Measurements from ENCODE around the gene PBX1. TPM values are rescaled to one million over a fixed set of nuclear protein-coding genes. Genes with fewer than 3 reads are reported as not detected.
"Not testable (repeated sequence)": the region's sequence is repeated elsewhere in the genome, so short reads cannot be mapped to it uniquely, and the experiment has no call there.

The PBX1 gene
- total RNA-seq, 1 donor from 2014 or later = 9.5 TPM

DNA sequence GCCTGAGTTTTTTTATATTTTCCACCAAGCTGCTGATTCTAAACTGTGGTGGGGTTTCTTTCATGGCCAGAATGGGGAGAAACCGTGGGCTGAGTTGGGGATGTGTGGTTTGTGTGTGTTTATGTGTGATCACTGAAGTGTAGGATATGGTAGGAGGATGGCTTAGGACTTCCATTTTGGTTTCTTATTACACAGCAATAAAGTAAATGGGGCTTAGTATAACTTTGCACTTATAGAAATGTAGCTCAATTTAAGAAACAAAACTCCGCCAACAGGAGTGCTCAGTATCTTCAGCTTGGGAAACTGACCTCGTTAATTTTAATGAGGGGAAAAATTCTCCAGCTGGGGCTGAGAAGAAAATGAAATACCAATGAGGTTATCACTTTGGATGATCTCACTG lies 77.8 kb downstream of the PBX1 start:
- no peak for ATAC-seq

DNA sequence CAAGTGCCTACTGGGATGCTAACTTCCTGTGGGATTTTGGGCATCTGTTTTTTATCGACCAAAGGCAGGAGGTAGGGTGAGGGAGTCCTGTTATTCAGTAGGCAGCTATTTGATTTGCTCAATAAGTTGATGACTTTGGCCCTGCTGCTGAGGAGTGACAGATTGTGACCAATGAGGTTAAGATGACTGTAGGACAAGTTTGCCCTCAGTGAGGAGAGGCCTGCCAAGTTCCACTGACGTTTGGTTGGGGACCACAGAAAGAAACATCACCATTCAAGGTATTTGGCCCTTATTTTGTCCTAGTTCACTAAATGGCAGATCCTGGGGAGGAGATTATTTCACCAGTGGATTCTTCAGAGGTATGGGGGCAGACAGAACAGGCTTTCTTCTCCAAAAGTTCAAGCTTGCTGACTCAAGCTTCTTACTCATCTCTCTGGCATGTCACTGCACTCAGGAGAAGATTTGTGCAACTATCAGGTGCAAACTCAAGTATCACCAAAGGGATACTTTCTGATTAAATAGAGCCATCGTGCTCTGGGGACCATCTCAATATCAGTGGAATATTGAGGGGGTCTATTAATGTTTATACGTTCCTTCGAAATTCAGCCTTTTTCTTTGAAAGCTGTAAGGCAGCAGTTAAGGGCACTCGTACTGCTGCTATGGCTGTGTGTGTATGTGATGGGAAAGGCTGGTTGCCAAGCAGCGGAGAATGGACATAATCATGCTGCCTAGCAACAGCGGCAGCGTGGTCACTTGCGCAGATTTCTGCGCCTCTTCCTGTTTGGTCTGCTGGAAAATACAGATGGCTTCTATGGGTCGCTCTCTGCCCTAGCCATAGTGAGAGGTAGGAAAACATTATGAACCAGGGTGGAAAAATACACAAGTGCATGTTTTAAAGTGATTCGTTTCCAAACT lies 78.7 kb downstream of the PBX1 start:
- no peak for DNase-seq (ENCODE audit: low spot score)
- no peak for ATAC-seq

More for the DNA sequence above, 77.8 kb downstream of the PBX1 start:
- DNase-seq (ENCODE audit: low spot score) = no peak

DNA sequence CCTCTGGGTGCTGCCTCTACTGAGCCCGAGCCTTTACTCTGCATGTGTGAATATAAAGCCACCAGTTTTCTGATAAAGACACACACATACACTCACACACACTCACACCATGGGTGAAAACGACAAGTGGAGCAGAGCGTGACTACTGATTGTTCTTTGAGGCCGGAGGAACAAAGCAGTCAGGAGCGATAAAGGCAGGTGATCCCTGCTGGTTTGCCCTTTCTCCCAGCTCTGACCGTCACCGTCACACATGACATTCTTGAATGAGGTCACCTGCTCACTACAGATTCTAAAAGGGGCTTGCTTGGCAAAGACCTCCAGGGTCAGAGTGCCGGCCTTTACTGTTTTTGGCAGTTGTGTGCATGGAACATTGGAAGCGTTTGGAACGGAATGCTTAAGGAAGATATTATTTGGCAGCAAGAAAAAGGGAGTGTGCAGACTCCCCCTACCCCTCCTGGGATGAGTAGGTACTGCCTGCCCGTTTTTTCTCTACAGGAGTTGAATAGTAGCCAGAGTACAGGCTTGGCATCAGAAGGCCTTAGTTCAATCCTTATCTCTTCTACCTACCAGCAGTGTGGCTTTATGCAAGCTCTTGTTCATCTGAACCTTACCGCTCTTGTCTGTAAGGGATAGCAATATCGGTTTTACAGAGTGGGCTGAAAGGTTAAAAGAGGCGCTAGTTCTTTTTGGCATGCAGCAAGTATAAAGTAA lies 79.7 kb downstream of the PBX1 start:
- ATAC-seq (peak; percentile 77), DNase-seq (ENCODE audit: low spot score) (no peak)

DNA sequence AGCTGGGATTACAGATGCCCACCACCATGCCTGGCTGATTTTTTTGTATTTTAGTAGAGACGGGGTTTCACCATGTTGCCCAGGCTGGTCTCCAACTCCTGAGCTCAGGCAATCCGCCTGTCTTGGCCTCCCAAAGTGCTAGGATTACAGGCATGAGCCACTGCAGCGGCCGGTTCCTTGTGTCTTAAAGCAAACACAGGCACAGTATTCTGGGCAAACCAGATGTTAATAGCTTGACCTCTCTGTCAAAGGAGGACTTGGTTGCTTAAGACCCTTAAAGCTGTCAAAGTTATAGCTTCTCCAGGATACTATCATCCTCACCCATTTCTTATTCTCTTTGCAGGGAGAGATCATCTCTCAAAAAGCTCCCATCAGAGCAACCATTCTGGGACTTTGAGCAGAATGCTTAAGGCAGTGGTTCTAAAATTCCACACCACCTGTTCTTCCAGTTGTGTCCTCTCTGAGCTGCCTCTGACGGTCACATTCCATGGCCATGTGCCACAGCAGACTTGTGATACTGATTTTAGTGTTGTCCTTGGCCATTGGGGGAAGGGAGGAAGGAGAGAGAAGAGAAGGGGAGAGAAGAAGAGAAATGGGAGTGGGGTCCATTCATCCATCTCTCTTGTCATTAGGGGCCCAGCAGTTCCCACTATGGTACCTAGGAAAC lies 81.8 kb downstream of the PBX1 start:
- no peak for DNase-seq (ENCODE audit: low spot score)
- ATAC-seq = no peak

DNA sequence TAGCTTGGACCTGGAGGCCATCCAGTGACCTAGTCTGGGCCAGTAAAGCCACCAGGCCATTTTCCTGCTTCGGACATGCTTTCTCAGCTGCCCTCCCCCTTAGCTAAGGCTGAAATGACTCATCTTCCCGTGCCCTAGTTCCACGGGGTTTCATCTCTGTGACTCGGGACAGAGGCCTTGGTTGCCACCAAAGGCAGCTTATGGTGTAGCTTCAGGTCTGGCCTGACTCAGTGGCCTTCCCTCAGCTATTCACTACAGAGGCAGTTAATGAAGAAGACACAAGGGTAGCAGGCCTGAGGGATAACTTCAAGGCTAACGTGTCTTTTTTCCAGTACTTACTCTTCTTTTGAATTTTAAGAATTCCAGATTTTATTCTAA lies 82.4 kb downstream of the PBX1 start:
- ATAC-seq = no peak
- no peak for DNase-seq (ENCODE audit: low spot score)

DNA sequence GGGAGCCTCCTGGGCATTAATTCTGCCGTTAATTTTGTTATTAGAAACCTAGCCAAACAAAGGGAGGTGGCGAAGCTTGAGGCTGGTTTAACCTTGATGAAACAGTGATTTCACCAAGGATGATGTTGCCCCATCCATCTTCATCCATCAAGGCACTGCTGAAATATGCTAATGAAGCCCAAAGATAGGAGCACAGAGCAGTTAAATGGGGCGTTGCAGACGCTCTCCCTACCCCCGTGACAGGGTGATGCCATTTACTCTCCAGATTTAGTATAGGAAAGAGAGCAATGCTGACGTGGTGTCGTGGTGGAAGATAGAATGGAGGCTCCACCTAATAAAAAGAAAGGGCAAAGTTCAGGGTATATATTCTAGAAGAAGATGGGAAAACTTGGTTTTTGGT lies 84.0 kb downstream of the PBX1 start:
- ATAC-seq = no peak
- DNase-seq (ENCODE audit: low spot score) = no peak

DNA sequence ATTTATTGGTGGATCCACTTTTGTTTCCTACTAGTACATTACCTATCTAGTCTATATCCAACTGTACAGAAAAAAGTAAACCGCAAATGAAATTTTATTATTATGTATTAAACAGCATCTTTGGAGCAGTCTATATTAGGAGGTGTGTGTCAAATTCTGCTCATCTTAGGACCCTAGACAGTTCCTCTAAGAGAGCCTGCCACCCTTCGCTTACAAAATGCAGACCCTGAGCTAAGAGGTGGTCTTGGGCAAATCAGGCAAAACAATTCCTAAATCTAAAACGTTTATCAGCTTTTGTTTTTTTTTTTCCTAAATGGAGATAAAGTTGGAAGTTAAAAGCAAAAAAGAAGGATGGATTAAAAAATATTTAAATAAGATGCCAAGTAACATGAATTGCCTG lies 85.3 kb downstream of the PBX1 start:
- DNase-seq (ENCODE audit: low spot score) = no peak
- no peak for ATAC-seq

DNA sequence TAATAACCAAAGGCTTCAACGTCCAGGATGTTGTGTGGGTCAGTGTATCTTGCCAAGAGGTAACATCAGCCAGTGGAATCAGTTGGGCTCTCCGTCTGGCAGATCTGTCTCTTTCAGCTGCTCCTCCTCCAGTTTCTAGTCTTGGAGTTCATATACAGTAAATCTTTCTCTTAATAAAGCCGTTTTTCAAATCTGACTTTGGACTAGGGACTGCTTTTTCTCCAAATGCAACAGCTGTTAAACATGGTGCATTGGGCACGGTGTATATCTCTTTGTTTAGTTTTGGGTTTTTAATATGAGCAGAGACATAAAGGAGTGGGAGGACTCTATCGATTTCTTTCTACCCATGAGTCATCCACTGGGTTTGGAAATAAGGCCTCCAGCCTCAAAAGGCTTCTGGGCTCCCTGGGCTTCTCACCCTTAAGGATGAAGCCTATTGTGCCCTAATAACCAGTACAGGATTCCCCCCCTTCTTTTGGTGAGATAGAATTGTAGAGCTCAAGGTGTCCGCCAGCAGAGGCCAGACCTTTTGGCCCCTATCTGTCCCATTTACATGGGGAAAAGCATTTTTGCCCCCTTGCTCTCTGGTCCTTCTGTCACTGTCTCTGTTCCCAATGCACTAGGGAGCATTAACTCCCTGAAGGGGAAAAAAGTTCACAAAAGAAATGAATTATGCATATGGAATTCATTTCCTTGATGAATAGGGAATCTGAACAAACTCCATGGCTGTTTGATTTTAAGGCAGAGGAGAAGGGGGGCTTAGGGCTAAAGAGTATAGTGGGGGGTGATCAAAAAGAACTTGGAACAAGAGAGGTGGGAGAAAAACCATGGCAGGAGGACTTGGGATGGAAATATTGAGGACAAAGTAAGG lies 86.0 kb downstream of the PBX1 start:
- DNase-seq (ENCODE audit: low spot score) (no peak), ATAC-seq (no peak)

DNA sequence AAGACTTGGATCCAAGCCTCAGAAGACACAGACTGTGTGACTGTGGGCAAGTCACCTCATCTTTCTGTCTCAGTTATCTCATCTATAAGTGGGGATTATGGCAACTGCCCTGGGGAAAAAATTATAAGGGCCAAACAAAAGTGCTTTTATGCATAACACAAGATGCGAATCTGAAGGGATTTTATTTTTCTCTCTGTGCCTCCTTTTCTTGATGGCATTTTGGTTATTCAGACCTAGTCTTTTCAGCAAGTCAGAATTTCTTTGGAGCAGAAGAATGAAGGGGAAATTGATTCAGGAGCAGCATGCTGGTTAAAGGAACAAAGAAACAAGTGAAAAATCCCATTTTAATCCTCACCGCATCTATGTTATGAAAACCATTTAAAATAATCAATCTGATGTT lies 86.9 kb downstream of the PBX1 start:
- no peak for ATAC-seq
- no peak for DNase-seq (ENCODE audit: low spot score)

DNA sequence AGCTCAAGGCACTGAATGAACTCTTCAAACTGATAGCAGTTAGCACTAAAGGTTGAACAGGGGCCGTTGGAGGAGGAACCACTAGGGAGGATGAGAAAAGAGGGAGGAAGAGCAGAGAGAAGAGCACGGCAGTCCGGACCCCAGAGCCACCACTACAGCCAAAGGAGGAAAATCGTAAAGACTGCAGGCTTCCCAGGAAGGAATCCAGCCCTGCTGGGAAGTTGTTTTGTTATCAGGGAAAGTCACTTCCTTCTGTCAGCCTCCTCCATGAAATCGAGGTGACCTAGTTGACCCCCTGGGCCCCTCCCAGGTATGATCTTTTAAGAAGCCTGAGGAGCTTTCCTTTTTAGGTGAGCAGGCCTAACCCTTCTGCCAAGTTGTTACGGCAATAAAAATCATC lies 88.2 kb downstream of the PBX1 start:
- DNase-seq (ENCODE audit: low spot score) = no peak
- ATAC-seq = no peak

DNA sequence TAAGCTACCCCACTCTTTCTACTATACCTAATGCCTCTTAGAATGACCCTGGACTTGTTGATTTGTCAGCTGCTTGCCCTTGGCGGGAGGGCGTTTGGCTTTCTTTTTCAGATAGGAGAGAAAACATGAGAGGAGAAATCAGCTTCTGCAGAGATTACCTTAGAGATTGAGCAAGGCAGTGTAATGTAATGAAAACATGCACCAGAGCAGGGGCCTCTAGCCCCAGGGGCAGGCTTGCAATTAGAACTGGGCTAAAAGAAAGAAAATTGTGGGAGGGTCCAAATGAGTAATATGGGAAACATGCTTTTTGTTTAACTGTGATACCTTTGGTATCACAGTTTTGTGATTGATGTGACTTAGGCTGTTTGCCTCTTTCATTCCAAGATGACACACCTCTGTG lies 89.7 kb downstream of the PBX1 start:
- DNase-seq (ENCODE audit: low spot score) = no peak
- no peak for ATAC-seq

DNA sequence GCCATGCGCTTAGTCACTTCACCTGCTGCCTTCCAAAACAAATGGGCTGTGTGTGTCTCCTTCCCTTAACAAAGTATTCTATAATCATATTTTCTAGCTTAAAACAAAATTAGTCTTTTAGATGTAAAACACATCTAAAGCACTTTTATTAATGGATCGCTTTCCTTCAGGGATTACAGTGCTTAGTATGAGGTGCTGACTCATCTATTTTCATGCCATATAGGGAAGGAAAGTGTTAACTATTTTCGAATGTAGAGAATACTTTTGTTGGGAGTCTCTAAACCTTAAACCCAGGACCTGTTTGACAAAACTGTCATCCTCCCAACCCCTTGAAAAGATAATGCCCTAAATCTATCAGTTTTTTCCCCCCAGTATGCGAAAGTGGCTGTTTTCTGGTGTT lies 90.2 kb downstream of the PBX1 start:
- DNase-seq (ENCODE audit: low spot score) (no peak), ATAC-seq (no peak)

DNA sequence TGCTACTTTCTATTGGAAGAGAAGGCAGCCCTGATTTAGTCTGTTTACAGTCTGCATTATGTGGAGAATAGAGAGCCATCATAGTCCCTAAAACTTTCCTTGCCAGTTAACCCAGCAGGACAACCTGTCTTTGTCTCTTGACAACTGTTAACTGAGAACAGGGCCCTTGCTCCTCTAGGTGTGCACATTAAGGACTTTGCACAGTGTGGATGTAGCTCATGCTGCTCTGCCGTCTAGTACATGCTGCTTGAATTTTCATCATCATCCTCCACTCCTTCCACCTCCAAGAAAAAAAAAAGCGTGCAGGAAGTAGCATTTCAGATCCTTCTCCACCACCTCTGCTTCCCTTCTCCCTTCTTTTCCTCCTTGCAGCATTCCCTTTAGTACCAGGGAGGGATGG lies 91.5 kb downstream of the PBX1 start:
- ATAC-seq (no peak), DNase-seq (ENCODE audit: low spot score) (no peak)

DNA sequence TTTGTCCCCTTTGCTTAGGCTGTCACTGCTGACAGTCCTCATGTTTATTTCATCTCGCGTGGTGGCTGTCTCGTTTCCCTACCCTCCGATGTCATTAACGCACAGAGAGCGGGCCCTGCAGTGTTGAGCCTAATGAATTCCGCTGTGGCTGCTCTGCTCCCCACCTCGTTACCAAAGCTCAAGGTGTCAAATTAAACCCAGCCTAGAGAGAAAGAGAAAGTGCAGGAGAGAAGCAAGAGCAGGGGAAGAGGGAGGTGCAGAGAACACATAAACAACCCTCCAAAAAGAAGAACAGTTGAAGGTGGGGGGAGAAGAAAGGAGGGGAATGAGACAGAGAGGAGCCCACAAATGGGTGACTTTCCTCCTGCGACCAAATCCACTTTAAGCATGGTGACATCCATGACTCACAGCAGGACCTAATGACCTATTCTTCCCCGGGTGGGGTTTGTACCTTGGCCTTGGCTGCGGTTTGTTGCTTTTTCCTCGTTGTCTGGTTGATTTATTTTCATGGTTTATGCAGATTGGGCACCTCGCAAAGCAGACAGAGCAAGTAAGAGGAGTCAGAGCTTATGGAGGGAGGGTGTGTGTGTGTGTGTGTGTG lies 92.5 kb downstream of the PBX1 start:
- DNase-seq (ENCODE audit: low spot score) = no peak

DNA sequence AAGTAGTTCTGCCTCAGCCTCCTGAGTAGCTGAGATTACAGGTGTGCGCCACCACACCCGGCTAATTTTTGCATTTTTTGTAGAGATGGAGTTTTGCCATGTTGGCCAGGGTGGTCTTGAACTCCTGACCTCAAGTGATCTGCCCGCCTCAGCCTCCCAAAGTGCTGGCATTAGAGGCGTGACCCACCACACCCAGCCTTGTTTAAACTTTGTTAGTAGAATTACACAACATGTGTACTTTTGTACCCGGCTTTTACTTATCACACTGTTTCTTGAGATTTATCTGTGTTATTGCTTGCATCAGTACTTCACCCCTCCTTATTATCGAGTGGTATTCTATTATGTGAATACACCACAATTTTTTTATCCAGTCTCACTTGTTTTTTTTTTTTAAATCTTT lies 94.0 kb downstream of the PBX1 start:
- not testable (repeated sequence) for DNase-seq (ENCODE audit: low spot score); ATAC-seq

More for the DNA sequence above, 92.5 kb downstream of the PBX1 start:
- no peak for ATAC-seq

DNA sequence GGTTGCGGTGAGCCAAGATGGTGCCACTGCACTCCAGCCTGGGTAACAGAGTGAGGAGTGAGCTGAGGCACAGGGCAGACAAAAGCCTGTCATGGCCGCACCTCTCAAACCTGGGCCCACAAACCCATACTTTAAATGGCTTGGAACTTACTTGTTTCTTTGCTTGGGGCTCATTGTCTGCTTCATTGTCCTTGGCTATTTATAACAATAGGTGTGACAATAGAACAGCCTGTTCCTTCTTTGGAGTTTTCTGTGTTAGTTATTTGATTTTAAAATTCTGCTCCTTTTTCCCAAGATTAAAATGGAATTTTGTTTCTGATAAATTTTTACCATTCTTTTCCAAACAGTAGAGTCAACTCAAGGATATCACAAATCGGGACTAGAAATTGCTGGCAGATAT lies 94.7 kb downstream of the PBX1 start:
- no peak for DNase-seq (ENCODE audit: low spot score)
- ATAC-seq = no peak

DNA sequence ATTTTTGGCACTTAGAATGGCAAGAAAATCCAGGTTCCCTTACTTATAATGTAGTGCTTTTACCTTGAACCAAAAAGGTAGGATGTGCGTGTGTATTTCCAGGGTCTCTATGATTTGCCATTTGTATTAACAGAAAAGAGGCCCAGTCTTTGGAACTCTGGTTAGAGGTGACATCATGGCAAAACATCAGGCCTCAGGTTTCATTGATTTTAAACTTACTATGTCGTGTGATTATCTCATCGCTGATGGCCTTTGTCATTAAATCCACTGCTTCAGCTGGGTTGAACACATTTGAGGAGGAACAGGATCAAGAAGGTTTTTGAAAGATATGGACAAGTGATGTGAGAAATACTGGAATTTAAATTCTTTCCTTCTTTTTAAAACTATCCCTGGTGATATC lies 95.2 kb downstream of the PBX1 start:
- ATAC-seq = no peak
- no peak for DNase-seq (ENCODE audit: low spot score)

DNA sequence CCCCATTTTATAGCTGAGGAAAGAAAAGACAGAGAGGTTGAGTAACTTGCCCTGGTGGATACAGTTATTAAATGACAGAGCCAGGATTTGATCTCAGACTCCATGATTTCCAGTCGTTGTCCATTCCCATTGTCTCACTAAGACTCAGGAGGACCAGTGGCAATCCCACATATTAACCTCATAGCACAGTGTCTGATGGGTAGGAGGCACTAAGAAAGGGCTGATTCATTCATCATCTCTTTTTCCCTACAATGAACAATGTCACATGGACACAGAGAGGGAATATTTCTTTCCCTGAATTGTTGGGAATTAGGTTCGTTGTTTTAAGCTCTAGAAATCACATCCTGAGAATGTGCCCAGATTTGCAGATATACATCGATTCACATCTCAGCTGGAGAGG lies 99.9 kb downstream of the PBX1 start:
- ATAC-seq (no peak), DNase-seq (ENCODE audit: low spot score) (no peak)

DNA sequence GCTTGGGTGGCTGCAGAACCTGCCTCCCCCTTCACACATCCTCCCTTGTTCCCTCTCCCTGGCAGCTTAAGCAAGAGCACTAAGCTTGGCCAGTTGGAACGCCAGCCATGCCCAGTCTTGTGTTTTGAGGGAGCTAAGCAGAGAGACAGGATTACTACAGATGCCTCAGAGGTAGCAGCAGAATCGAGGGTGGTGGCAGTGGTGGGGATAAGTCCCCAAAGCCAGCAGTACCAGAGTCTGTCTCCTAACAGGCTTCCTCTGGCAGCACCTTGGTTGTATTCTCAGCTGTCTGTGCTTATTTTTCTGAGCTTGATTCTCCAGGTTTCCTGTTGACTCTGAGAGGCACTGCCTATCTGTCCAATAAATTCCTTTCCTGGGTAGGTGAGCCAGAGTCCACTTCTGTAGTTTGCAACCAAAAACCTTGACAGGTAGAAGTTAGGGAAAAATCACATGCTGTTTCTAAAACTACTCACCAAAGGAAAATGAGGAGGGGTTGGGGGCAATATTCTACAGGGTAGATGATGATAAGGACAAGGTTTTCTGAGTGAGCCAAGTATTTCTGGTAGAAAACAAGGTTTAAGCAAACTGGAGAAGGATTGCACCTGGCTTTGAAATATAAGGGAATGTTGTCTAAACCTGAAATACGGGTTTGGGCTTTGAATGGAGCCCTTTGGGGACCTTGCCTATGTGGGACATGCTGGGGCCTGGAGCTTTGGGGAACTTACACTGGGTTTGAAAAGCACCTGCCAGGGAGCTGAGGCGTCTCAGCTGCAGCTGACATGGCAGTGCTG lies 100.8 kb downstream of the PBX1 start:
- ATAC-seq (peak; percentile 38), DNase-seq (ENCODE audit: low spot score) (no peak)

DNA sequence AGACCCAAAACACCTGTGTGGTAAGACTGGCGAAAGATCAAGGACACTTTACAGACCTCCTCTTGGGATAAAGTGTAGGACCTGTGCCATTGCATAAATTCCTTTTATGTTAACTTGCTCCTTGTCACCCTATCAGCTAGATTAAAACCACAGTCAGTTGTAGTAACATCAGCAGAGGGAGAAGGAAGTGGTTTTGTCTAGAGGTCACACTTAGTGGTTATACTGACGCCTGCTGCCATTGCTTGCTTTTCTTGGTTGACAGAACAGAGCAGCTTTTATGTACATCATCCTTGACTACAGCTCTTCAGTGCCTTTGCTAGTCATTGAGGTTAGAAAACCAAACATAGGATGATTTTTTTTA lies 101.4 kb downstream of the PBX1 start:
- DNase-seq (ENCODE audit: low spot score) (no peak), ATAC-seq (no peak)

All from left lobe of liver (tissue), 2 donors.